HUDEP-2 (cell line): ENCODE results near the gene GOLGA6L26.
"Not testable (repeated sequence)": the region's sequence is repeated elsewhere in the genome, so short reads cannot be mapped to it uniquely, and the experiment has no call there.

Experiments used
- DNase-seq, 76 experiments: peaks; one replicate each; lab custom pipeline; 2025; ENCODE audit not compliant: unreplicated experiment in 76 of 76; lab: John Stamatoyannopoulos, UW

Gene GOLGA6L26

DNA sequence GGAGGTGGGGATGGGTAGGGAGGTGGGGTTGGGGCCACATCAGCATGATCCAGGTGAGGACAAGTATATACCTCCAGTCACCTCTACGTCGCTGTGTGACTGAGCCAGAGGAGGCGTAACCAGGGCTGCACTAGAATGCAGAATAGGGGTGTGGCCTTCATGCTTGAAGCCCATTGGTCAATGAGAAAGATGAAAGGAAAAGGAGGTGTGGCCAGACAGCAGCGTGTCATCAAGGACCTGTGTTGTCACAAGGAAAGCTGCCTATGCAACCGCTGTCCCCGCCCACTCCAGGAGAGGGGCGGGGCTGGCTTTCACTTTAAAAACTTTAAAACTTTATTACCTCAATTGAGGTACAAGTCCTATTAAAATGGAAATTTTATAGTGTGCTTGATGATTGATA is at the start of gene GOLGA6L26:
GOLGA6L26 (minus strand) TSS at position 101 of the 400 bp plus-strand sequence; CDS start at position 40, 61 bp downstream.
- DNase-seq = not testable (repeated sequence)

- not testable (repeated sequence) for DNase-seq
Measured at GRCh38 chr15:23381192-23381591, 47.2 kb upstream of the GOLGA6L26 start.

DNA sequence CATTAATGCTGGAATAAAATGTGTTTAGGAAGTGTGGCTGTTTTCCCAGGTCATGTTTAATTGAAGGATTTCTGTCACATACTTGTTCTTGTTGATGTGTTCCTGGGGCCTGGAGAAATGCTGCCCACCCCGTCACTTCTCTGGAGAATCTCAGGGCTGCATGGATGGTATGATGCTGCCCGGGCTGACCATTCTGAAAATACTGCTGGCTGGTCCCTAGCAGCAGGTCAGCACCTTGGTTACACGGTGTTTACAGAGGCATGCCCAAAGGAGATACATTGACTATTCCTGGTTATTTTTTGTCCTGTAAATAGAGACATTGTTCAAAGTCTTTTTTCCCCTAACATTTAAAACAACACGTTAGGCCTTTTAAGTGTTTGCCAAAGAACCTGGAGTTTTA is 46.7 kb upstream of the GOLGA6L26 start:
- DNase-seq = not testable (repeated sequence)

DNA sequence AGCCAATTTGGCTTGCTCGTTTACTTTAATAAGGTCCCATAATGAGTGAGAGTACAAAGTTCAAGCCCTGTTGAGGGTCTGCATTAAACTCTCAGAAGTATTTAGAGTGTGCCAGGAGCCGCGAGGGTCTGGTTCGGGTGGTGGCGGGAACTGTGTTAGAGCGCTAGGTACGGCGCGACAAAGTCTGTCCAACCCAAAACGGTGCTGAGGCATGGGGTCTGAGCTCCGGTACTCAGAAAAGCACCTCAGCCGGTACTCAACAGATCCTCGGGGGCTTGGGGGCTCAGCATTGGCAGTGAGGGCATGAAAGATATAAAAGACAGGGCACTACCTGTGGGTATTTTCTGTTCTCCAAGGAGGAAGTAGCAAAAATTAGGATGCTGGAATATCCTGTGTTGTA is 45.0 kb upstream of the GOLGA6L26 start:
- not testable (repeated sequence) for DNase-seq

- not testable (repeated sequence) for DNase-seq
Measured at GRCh38 chr15:23374226-23374625, 40.2 kb upstream of the GOLGA6L26 start.

DNA sequence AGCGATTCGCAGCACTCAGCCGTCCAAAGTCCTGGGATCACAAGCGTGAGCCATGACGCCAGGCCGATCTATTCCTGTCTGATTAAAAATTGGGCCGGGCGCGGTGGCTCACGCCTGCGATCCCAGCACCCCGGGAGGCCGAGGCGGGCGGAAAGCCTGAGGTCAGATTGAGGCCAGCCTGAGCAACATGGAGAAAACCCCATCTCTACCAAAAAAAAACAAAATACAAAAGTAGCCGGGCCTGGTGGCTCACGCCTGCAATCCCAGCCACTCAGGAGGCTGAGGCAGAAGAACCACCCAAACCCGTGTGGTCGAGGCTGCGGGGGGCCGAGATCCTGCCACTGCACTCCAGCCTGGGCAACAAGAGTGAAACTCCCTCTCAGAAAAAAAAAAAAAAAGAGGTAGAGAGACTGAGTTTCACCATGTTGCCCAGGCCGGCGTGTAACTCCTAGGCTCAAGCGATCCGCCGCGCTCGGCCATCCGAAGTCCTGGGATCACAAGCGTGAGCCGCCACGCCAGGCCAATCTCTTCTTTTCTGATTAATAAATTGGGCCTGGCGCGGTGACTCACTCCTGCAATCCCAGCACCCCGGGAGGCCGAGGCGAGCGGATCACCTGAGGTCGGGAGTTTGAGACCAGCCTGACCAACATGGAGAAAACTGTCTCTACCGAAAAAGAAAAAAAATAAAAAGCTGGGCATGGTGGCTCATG is 39.0 kb upstream of the GOLGA6L26 start:
- DNase-seq = not testable (repeated sequence)

DNA sequence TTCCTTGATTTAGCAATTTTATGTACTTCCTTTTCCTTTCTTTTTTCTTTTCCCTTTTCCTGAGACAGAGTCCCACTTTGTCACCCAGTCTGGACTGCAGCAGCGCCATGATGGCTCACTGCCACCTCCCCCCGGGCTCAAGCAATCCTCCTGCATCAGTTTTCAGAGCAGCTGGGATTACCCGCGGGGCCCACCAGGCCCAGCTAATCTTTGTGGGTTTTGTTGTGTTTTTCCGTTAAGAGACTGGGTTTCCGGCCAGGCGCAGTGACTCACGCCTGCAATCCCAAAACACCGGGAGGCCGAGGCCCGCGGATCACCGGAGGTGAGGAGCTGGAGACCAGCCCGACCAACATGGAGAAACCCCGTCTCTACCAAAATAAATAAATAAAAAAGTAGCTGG is 38.3 kb upstream of the GOLGA6L26 start:
- DNase-seq = no peak

GRCh38 chr15:23371868-23372267 is 37.9 kb upstream of the GOLGA6L26 start:
- not testable (repeated sequence) for DNase-seq

DNA sequence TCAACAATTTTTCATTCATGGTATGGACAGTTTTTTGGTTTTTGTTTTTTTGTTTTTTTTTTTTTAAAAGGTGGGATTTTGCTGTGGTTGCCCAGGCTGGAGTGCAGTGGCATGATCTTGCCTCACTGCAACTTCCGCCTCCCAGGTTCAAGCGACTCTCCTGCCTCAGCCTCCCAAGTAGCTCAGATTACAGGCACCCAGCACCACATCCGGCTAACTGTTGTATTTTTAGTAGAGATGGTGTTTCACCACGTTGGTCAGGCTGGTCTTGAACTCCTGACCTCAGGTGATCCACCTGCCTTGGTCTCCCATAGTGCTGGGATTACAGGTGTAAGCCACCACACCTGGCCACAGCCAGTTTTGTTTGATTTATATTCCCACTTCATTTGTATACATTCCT is 37.1 kb upstream of the GOLGA6L26 start:
- not testable (repeated sequence) for DNase-seq

DNA sequence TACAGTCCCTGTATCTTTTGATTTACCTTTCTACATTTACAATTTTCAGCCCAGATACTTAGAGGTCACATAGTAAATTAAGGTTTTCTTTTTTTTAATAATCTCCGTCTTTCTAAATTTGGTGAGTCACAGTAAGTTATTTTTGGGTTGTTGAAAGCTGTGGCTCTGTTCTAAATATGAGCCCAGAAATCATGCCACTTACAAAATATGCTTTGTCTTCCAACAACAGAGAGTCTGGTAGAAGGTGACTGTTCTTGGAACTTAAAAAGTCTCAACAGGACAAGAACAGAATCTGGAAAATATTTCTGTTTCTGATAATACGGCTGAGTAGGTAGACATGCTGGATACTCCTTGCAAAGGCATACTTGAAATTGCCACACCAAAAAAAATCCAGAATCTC is 36.6 kb upstream of the GOLGA6L26 start:
- DNase-seq = no peak

GRCh38 chr15:23364261-23364660 is 30.3 kb upstream of the GOLGA6L26 start:
- DNase-seq = not testable (repeated sequence)

GRCh38 chr15:23362622-23363021 is 28.6 kb upstream of the GOLGA6L26 start:
- not testable (repeated sequence) for DNase-seq

GRCh38 chr15:23354448-23354847 is 20.5 kb upstream of the GOLGA6L26 start, which contains the start of gene GOLGA8S:
Gene GOLGA8S, plus strand, starts transcription at chr15:23354748. Its CDS starts 62 bp downstream, at chr15:23354810.
- DNase-seq = not testable (repeated sequence)

DNA sequence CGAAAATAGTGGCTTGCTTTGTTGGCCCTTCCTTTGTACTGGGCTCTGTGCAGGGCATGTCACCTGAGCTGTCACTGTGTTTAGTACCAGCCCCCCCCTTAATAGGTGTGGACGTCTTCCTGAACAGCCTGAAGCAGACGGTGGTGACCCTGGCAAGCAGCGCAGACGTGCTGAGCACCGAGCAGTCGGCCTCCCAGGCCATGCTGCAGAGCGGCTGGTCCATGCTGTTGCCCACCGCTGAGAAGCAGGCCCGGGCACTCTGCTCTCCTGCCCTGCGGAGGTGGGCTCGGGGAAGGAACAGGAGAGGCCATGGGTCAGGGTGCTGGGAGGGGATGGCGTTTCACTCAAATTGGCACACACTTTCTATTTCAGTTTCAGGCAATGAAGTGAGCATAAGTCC is 22.8 kb downstream of the GOLGA6L26 start:
- DNase-seq = not testable (repeated sequence)

GRCh38 chr15:23305921-23306320 is 28.1 kb downstream of the GOLGA6L26 start:
- not testable (repeated sequence) for DNase-seq

DNA sequence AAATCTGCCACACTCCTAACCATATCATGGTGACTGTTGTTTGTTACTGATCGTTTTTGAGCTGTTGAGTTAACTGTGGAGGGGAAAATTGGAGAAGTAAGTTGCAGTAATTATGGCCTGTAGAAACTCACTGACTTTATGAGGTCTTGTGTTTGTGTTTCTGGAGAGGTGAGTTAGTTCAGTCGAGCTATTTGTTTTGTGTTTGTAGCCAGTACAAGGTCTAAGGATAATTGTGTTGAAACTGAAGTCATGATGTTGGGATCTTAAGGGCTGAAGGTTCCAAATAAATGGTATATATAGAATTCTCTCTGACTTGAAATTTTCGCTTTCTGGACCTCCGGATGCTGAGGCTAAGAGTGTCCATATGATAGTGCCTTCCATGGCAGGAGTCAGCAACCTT is 29.2 kb downstream of the GOLGA6L26 start:
- not testable (repeated sequence) for DNase-seq

DNA sequence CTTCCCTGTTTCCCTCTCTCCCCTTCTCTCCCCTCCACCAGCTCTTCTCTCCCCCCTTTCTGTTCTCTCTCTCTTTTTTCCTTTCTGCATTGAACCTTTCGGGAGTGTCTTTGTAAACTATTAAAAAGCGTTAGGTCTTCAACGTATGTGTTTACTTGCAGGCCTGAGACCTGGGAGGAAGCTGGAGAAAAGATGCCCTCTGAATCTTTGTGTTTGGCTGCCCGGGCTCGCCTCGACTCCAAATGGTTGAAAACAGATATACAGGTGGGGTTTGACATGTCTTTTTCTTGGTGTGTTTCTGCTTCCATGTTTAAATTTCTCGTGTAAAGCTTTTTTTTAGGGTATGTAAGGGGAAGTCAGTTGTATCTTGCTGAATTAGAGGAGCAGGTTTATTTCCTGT is 29.7 kb downstream of the GOLGA6L26 start:
- not testable (repeated sequence) for DNase-seq

- DNase-seq = not testable (repeated sequence)
Measured at GRCh38 chr15:23303654-23304053, 30.3 kb downstream of the GOLGA6L26 start.

- not testable (repeated sequence) for DNase-seq
Measured at GRCh38 chr15:23303246-23303645, 30.8 kb downstream of the GOLGA6L26 start.
